ENCODE measurements around the gene PTAR1. TPM values are rescaled to one million over a fixed set of nuclear protein-coding genes. Genes with fewer than 3 reads are reported as not detected.

The PTAR1 gene
- total and polyA plus RNA-seq, 12 donors: 3.9 to 30.2 (median 23.6) TPM

DNA sequence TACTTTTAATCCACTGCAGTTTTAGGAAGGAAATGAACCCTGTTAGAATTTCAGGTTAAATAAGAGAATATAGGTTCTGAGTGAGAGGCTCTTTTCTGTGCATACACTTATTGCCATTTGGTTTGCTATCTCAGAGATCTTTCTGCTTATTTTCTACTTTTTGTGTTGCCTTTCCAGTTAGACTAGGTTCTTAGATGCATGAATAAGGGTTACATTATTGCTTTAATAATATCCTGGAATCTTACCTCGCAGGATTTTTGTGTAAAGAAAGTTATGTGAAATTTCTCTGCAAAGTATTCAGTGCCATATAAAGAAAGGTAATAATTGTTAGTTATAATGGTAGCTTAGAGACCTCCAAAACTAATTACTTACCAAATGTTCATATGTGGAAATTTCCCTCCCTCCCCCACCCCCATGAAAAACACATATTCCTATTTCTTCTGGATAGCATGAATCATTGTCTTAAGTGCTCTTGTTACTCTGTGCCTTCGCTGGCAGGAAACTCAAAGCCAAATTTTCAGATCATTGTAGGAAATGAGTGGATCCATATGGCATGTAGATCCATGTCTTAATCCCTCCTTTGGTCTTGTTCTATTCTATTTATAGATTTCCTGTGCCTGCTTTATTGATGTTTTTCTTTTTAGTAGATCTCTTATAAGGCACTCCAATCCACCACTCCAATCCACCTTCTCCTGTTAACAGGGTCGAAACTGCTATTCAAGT lies 84.9 kb downstream of the PTAR1 start:
- Histone ChIP-seq H3K4me3 (no peak overlapping the region), H3K4me1 (peaks cover 5 to 30% (median 14%) of the 10 kb centered on the region in 9 donors), H3K27ac (no peak overlapping the region), H3K9me3 (no peaks in the 10 kb centered on the region), H3K27me3 (peaks cover 0 to 16% (median 0%) of the 10 kb centered on the region in 7 donors), H3K36me3 (no peaks in the 10 kb centered on the region)
- WGBS, 2 donors: 63 to 66% methylated on average over 3 of the region's 3 CpGs
- intact Hi-C loops (cut with DNase I): loop anchor here in 9 of 10 donors (5.0 to 10.0 kb wide), 7 partner anchors 70 to 253 kb away; no protein-coding TSS in a partner anchor
- no peak for DNase-seq
- no peak for ATAC-seq
- TF ChIP-seq, protein P1, sequence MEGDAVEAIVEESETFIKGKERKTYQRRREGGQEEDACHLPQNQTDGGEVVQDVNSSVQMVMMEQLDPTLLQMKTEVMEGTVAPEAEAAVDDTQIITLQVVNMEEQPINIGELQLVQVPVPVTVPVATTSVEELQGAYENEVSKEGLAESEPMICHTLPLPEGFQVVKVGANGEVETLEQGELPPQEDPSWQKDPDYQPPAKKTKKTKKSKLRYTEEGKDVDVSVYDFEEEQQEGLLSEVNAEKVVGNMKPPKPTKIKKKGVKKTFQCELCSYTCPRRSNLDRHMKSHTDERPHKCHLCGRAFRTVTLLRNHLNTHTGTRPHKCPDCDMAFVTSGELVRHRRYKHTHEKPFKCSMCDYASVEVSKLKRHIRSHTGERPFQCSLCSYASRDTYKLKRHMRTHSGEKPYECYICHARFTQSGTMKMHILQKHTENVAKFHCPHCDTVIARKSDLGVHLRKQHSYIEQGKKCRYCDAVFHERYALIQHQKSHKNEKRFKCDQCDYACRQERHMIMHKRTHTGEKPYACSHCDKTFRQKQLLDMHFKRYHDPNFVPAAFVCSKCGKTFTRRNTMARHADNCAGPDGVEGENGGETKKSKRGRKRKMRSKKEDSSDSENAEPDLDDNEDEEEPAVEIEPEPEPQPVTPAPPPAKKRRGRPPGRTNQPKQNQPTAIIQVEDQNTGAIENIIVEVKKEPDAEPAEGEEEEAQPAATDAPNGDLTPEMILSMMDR (IDR thresholded peaks at IDR 0.05): no peak

DNA sequence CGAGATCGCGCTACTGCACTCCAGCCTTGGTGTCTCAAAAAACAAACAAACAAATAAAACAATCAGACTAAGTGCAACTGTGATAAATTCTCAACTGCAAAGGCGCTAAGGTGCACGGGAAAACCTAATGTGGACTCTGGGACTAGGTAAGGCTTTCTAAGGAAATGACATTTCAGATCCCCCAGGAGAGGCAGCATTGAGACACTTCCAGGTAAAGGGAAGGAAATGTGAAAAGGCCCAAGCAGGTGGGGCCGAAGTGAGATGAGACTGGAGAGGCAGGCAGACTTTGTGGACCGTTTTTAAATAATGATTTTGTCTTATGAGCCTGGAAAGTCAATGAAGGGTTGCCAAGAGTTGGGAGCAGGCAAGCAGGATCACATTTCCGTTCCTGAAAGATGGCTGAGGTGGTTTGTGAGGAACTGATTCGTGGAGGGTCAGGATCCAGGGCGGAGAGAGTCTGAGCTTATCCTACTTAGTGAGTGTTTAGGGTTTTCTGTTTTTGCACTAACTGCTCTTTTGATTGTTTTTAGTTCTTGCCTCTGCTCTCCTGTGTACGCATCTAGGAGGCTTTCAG lies 85.6 kb downstream of the PTAR1 start:
- H3K27ac ChIP-seq: no peak overlapping the region
- intact Hi-C loops (cut with DNase I): loop anchor here in 9 of 10 donors (5.0 to 10.0 kb wide), 7 partner anchors 71 to 252 kb away; no protein-coding TSS in a partner anchor
- H3K27me3 ChIP-seq: peaks cover 0 to 16% (median 0%) of the 10 kb centered on the region in 7 donors
- 84% methylated on average over 11 of the region's 11 CpGs for WGBS, 2 donors
- no peaks in the 10 kb centered on the region for H3K9me3 ChIP-seq
- TF ChIP-seq, protein P1 (IDR thresholded peaks at IDR 0.05): no peak
- H3K4me1 ChIP-seq: peaks cover 5 to 30% (median 14%) of the 10 kb centered on the region in 9 donors
- DNase-seq (no peak), ATAC-seq (no peak)
- H3K36me3 ChIP-seq: no peaks in the 10 kb centered on the region
- no peak overlapping the region for H3K4me3 ChIP-seq

DNA sequence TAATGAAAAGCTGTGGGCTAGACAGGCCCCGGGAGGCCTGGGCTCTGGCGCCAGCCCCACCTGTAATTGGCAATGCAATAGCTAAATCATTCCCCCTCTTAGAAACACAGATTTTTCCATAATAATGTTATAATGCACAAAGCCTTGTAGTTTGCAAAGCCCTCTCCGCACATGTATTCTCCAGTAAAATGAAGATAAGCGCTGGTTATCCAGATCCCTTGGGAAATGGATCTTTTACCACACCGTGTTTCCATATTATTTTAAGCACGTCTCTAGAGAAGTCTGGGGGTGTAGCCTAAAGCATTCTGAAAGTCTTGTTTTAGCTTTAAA lies 86.5 kb downstream of the PTAR1 start:
- no peaks in the 10 kb centered on the region for H3K9me3 ChIP-seq
- TF ChIP-seq, protein P1 (IDR thresholded peaks at IDR 0.05): no peak
- H3K36me3 ChIP-seq: no peaks in the 10 kb centered on the region
- DNase-seq (no peak), ATAC-seq (no peak)
- peaks cover 0 to 16% (median 0%) of the 10 kb centered on the region in 7 donors for H3K27me3 ChIP-seq
- H3K4me3 ChIP-seq: peak overlapping the region in 9 of 10 donors; percentile 48 to 89 (median 82)
- peaks cover 5 to 30% (median 14%) of the 10 kb centered on the region in 9 donors for H3K4me1 ChIP-seq
- WGBS, 2 donors: 34 to 44% methylated on average over 6 of the region's 6 CpGs
- peak overlapping the region in 9 of 10 donors; percentile 59 to 91 (median 79) for H3K27ac ChIP-seq
- intact Hi-C loops (cut with DNase I): loop anchor here in 9 of 10 donors (1.0 to 10.0 kb wide), 9 partner anchors 72 to 251 kb away; partner anchors contain the start of gene PTAR1 (in 1 of the 9)

DNA sequence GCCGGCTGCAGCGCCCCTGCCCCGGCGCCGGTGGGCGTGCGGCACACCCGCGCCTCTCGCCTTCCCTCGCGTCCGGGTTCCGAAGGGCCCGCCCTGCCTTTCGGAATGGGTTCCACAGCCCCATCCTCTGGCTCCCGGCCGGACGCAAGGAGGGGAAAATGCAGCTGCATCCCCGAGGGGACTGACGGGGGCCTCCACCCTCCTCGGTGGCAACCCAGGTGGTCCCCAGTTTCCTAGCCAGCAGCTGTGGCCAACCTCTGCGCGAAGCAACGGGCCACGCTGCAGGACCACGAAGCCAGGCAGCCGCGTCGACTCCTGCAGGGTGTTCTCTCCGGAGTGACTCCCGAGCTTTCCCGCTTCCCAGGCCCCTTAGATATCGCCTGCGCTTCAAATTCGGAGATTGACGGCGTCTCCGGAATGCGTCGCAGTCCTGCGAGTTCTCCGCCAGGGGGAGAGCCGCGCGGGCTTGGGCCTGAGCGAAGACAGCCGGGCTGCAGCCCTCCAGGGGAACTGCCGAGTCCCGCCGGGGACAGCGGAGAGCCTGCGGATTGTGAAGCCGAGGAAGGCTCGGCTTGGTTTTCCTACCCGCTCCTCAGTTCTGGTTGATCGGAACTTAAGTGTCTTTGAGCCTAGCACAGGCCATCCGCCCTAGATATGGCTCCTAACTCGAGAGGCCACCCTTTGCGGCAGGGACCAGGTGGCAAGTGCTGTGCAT lies 87.1 kb downstream of the PTAR1 start:
- H3K4me3 ChIP-seq: peak overlapping the region; percentile 48 to 89 (median 80)
- whole genome bisulfite sequencing, 2 donors: 1% methylated on average over 60 of the region's 60 CpGs
- intact Hi-C loops (cut with DNase I): loop anchor here in 9 of 10 donors (1.0 to 10.0 kb wide), 9 partner anchors 72 to 250 kb away; partner anchors contain the start of gene PTAR1 (in 1 of the 9)
- DNase-seq (peak; percentile 81 to 87), ATAC-seq (peak; percentile 87 to 95 (median 93))
- peak overlapping the region; percentile 7 to 91 (median 78) for H3K27ac ChIP-seq
- H3K4me1 ChIP-seq: peaks cover 5 to 30% (median 14%) of the 10 kb centered on the region in 9 donors
- H3K9me3 ChIP-seq: no peaks in the 10 kb centered on the region
- peaks cover 0 to 16% (median 0%) of the 10 kb centered on the region in 7 donors for H3K27me3 ChIP-seq
- TF ChIP-seq, protein P1 (IDR thresholded peaks at IDR 0.05): peak; percentile 72 to 95 (median 90)
- no peaks in the 10 kb centered on the region for H3K36me3 ChIP-seq

Measured in heart right ventricle (tissue), 16 donors.